Panc1 (cell line): ENCODE results near the gene POLR3GL. TPM values are rescaled to one million over a fixed set of nuclear protein-coding genes. Genes with fewer than 3 reads are reported as not detected.

Source experiments
- ATAC-seq: fragments of 200-7000 bp; cut with Tn5 transposase; 2 replicates; pipeline ENCODE4 v1.9.1; 2020; ENCODE audit warnings: mild to moderate bottlenecking, moderate library complexity
- BruUV-seq: library from RNA; stranded (reverse); fragments of 400-500 nt; replicated peaks from 2 replicates; lab custom pipeline; 2021; lab: Mats Ljungman, UMichigan
- CTCF ChIA-PET: fragments of 300-600 bp; sonication (Branson Sonifier 250); formaldehyde crosslinking; loops from one replicate; lab custom pipeline; 2022; ENCODE audit warnings: antibody characterized with exemption; lab: Charles Lee
- POLR2A ChIA-PET: fragments of 300-600 bp; sonication (Branson Sonifier 250); formaldehyde crosslinking; loops from one replicate; lab custom pipeline; 2022; ENCODE audit warnings: antibody characterized with exemption; lab: Charles Lee
- DNase-seq: peaks from one replicate; pipeline ENCODE4 v3.0.0-alpha.2; 2010; ENCODE audit warnings: low read depth, low spot score
- H3K27ac ChIP-seq: 2 replicates; pipeline ENCODE4 v1.5.1; 2011; ENCODE audit warnings: mild to moderate bottlenecking, low read length, inconsistent platforms
- H3K27me3 ChIP-seq: fragments of 200-500 bp; sonication (Bioruptor generic); 2 replicates; pipeline ENCODE4 v1.6.0; 2014; ENCODE audit warnings: low read length, inconsistent platforms; ENCODE audit not compliant: control insufficient read depth, insufficient read depth
- H3K36me3 ChIP-seq: fragments of 200-500 bp; sonication (Bioruptor generic); 2 replicates; pipeline ENCODE4 v1.5.1; 2014; ENCODE audit warnings: inconsistent platforms, mild to moderate bottlenecking, low read length, moderate library complexity; ENCODE audit not compliant: control insufficient read depth, insufficient read depth
- H3K4me1 ChIP-seq: 2 replicates; pipeline ENCODE4 v1.5.1; 2011; ENCODE audit warnings: inconsistent platforms, mild to moderate bottlenecking, low read length, moderate library complexity; ENCODE audit not compliant: control insufficient read depth, insufficient read depth
- H3K4me3 ChIP-seq, 2 experiments: 2 replicates each; pipeline ENCODE4 v1.5.1; 2011 to 2012; ENCODE audit warnings: low read depth in 2 of 2, low read length in 2 of 2, mild to moderate bottlenecking in 2 of 2, inconsistent platforms in 1 of 2, moderate library complexity in 1 of 2
- H3K9me3 ChIP-seq: fragments of 200-500 bp; sonication (Bioruptor generic); 2 replicates; pipeline ENCODE4 v1.5.1; 2014; ENCODE audit warnings: low read depth, mild to moderate bottlenecking, inconsistent platforms, low read length, moderate library complexity; ENCODE audit not compliant: control insufficient read depth, insufficient read depth
- CTCF ChIP-seq: fragments of 450-650 bp; IDR thresholded peaks from 2 replicates; pipeline ENCODE4 v1.5.1; 2017; ENCODE audit warnings: mild to moderate bottlenecking
- POLR2AphosphoS5 ChIP-seq: IDR thresholded peaks from 2 replicates; pipeline ENCODE4 v1.6.1; 2012; ENCODE audit warnings: mild to moderate bottlenecking, low read depth, low read length, moderate library complexity
- REST ChIP-seq, 2 experiments: IDR thresholded peaks; 2 replicates each; pipeline ENCODE4 v1.6.1; 2011 to 2012; ENCODE audit warnings: low read depth in 2 of 2, control low read depth in 1 of 2, low read length in 1 of 2, mild to moderate bottlenecking in 1 of 2, moderate library complexity in 1 of 2; ENCODE audit not compliant: insufficient read depth in 1 of 2
- SIN3A ChIP-seq: IDR thresholded peaks from 2 replicates; pipeline ENCODE4 v1.6.1; 2012; ENCODE audit warnings: low read depth, mild to moderate bottlenecking, low read length, moderate library complexity, borderline replicate concordance; ENCODE audit not compliant: insufficient read depth
- TCF7L2 ChIP-seq: IDR thresholded peaks from 2 replicates; pipeline ENCODE4 v1.6.1; 2011; ENCODE audit warnings: mild to moderate bottlenecking, low read depth, low read length, inconsistent platforms
- in situ Hi-C: cut with HindIII; loops from 2 replicates; pipeline ENCODE4 v1.10.0; 2016; ENCODE audit warnings: low sequenced_read_pairs, low pct_unique_long_range_greater_than_20kb
- intact Hi-C: fragments of 100-400 bp; cut with micrococcal nuclease; formaldehyde crosslinking; loops from one replicate; pipeline ENCODE4 v1.10.0; 2022; ENCODE audit not compliant: unreplicated experiment
- total RNA-seq: library from RNA; stranded (reverse); gene quantifications from one replicate; pipeline ENCODE4 v1.2.1, GENCODE V29; 2021; ENCODE audit not compliant: unreplicated experiment

The POLR3GL gene
- total RNA-seq, 1 experiment from 2014 or later, result 14.9 TPM

GRCh38 chr1:145959333-145959732 is 5.2 kb upstream of the POLR3GL start:
- intact Hi-C loops, result no loop called here
- ChIA-PET CTCF (interaction anchor here (0.7 to 1.6 kb wide), 2 partner anchors 49 to 67 kb away, joined by 3 to 4 read pairs; no protein-coding TSS in a partner anchor), POLR2A (no interaction called here)
- DNase-seq (no peak), ATAC-seq (no peak)
- in situ Hi-C loops, result no loop called here
- no TSS peak for BruUV-seq
- no peaks in the 10 kb centered on the region for H3K27me3 ChIP-seq
- peaks cover 51% of the 10 kb centered on the region for H3K4me1 ChIP-seq
- H3K9me3 ChIP-seq, result no peaks in the 10 kb centered on the region
- H3K4me3 ChIP-seq, result no peak overlapping the region
- peak overlapping the region; percentile 34 for H3K27ac ChIP-seq
- no peaks in the 10 kb centered on the region for H3K36me3 ChIP-seq
- TF ChIP-seq REST (IDR thresholded peaks at IDR 0.05; ENCODE audit: insufficient read depth in 1 of 2, low read depth in 2 of 2, low read length in 1 of 2) (no peak), CTCF (no peak), SIN3A (no peak), TCF7L2 (no peak), POLR2AphosphoS5 (no peak)

GRCh38 chr1:145959957-145960467 is 4.5 kb upstream of the POLR3GL start:
- Histone ChIP-seq H3K4me1 (peaks cover 48% of the 10 kb centered on the region), H3K4me3 (peak overlapping the region; percentile 76 to 92), H3K27ac (peak overlapping the region; percentile 83), H3K36me3 (no peaks in the 10 kb centered on the region), H3K9me3 (no peaks in the 10 kb centered on the region), H3K27me3 (no peaks in the 10 kb centered on the region)
- intact Hi-C loops (loop anchor here (5.0 kb wide), 1 partner anchor 68 kb away; no protein-coding TSS in a partner anchor), in situ Hi-C loops (no loop called here)
- ATAC-seq, result no peak
- POLR2A ChIA-PET, result interaction anchor here (0.6 kb wide), 1 partner anchor 32 kb away, joined by 16 read pairs; no protein-coding TSS in a partner anchor
- no TSS peak for BruUV-seq
- TF ChIP-seq SIN3A (no peak), CTCF (no peak), TCF7L2 (no peak), POLR2AphosphoS5 (no peak), REST (IDR thresholded peaks at IDR 0.05; ENCODE audit: insufficient read depth in 1 of 2, low read depth in 2 of 2, low read length in 1 of 2) (no peak)
- CTCF ChIA-PET, result no interaction called here
- no peak for DNase-seq
